GM18502 (cell line): ENCODE measurements around the gene PGGHG.
"Not testable (repeated sequence)": the region's sequence is repeated elsewhere in the genome, so short reads cannot be mapped to it uniquely, and the experiment has no call there.

Source experiments
- ATAC-seq: cut with Tn5 transposase; IDR thresholded peaks from one replicate; pipeline ENCODE4 v1.9.1; 2021; ENCODE audit warnings: mild to moderate bottlenecking; ENCODE audit not compliant: unreplicated experiment, poor library complexity

The PGGHG gene

DNA sequence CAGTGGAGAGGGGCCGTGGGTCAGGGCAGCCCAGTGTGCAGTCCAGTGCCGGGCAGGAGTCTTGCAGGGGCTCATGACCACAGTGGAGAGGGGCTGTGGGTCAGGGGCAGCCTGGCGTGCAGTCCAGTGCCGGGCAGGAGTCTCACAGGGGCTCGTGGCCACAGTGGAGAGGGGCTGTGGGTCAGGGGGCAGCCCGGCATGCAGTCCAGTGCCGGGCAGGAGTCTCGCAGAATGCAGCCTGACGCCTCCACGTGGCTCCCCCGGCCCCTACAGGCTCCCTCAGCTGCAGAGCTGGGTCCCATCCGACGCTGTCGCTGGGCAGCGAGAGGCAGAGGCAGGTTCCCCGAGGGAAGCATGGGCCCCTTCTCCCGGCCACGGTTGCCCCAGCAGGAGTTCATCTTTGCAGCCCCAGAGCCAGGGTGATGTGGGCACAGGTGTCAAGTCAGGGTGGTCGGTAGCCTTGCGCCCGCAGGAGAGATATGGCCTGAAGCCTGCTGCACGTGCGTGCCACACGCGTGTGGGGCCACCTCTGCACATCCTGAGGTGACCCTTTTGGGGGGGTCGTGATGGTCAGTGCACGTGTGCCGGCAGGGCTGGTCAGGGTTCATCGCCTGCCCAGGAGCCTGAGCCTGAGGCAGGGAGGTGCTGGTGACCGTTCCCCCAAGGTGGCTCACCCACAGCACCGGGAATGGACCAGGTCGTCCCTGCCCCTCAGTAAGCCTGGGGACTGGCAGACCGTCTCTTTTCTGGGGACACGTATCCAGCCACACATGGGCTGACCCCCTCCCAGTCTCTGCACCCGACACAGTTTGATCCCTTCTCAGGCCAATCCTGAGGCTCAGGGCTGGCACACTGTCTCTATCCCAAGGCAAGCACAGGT lies 7.5 kb downstream of the PGGHG start:
- no peak for ATAC-seq

DNA sequence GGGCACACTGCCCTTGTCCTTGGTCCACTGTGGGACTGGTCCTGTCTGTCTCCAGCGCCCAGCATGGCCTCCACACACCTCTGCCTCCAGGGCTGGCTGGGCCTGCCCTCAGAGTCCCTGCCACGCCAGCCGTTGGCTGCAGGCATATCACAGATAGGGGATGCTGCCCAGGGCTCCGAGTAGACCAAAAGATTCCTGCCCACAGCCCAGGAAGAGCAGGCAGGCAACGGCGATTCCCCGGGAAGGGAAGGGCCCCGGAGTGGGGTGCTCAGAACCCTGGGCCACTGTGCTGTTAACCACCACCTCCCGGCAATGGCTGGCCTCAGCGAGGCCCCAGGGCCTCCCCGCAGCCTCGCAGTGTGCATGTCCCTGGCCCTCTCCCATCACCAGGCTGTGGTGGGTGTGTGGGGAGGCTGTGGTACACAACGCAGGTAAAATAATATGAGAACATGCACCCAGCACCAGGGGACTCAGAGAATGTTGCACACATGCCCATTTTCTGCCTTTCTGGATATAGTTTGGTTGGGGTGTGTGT lies 8.2 kb downstream of the PGGHG start:
- no peak for ATAC-seq

DNA sequence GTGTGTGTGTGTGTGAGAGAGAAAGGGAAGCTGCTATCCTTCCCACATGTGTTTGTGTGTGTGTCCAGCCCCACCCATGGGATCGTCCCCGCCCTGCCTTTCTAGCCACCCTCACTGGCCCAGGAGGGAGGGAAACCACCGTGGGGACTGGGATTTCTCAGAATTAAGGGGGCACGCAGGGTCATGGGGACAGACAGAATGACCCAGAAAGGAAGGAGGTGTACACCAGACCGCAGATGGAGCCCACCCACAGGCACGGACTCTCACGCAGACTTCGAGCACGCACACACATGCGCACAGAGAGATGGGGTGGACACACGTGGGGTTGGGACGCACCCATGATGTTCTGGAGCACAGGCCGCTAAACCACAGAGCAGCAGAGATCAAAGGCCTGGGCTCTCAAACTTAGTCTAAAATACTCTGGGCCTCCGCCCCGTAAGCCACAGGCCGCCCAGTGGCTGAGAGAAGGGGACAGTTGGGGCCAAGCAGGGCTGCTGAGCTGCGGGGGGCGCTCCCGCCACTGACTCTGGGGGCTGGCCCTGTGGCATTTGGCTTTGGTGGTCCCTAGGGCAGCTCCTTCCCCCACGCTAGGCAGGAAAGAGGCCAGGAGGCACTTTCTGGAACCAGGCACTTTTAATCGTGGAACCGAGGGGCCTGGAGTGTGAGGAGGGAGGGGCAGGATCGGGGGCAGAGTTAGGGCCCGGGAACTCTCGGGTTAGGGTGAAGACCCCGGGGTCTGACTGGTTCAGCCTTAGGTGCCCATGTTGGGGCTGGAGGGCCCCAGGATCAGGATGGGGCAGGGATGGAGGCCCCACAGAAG lies 8.9 kb downstream of the PGGHG start:
- no peak for ATAC-seq

DNA sequence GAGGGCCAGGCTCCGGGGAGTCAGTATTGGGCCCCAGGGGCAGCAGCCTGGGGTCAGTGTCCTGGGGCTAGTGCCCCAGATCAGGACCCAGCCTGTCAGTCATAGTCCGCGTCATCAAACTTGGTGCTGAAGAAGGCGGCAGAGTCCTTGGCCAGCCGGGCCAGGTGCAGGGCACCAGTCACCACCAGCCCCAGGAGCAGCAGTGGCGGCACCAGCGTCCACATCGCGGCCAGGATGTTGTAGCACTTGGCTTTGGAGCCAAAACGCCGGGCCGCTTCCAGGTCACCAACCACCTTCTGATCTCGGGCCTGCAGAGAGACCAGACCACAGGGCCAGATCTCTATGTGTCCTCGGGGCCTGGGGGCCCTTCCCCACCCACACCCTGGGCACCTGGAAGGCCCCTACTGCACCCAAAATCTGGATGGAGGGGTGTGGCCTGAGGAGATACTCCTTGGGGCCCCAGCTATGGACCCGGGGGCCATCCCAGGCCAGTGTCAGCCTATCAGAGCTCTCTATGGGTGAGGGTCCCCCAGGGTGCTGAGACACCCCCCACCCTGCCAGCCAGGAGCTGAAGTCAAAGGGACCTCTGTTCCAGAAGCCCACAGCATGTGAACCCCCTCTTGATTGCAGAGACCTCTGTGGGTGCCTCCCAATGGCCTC lies 9.6 kb downstream of the PGGHG start:
- ATAC-seq, result no peak

DNA sequence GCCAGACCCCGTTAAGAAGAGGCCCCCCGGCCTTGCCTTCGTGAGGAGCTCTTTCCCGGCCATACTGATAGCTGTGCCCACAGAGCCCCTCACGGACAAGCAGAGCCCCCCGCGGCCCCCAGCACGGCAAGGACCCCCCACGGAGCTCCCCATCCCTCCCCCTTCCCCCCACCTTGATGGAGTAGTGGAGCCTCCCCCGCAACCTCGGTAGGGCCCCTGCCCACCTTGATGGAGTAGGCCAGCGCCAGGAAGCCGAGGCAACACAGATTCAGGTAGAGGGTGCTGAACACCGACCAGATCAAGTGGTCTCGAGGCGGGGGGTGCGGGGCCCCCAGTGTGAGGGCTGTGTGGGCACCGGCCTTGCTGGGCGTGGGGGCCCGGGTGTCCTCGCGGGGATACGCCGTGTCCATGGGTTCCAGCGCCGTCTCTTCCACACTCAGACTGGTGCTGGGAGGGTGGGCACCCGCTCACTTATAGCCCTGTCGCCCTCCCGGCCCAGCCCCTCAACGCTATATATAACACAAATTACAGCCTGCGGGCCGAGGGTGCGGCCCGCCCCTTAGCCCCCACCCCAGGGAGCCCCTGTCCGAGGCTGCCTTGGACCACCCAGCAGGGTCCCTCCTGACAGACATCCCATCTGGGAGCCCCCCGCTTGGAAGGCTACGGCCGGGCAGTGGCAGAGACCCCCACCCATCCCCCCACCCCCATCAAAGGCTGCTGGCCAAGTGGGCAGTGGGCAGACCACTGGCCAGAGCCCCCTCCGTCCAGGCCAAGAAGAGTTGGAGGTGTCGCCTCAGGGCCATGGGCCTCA lies 10.4 kb downstream of the PGGHG start, which contains the start of gene IFITM5:
Gene IFITM5 (minus strand): TSS at position 446 of the 811 bp plus-strand sequence. CDS start 36 bp downstream, at position 410.
- no peak for ATAC-seq

DNA sequence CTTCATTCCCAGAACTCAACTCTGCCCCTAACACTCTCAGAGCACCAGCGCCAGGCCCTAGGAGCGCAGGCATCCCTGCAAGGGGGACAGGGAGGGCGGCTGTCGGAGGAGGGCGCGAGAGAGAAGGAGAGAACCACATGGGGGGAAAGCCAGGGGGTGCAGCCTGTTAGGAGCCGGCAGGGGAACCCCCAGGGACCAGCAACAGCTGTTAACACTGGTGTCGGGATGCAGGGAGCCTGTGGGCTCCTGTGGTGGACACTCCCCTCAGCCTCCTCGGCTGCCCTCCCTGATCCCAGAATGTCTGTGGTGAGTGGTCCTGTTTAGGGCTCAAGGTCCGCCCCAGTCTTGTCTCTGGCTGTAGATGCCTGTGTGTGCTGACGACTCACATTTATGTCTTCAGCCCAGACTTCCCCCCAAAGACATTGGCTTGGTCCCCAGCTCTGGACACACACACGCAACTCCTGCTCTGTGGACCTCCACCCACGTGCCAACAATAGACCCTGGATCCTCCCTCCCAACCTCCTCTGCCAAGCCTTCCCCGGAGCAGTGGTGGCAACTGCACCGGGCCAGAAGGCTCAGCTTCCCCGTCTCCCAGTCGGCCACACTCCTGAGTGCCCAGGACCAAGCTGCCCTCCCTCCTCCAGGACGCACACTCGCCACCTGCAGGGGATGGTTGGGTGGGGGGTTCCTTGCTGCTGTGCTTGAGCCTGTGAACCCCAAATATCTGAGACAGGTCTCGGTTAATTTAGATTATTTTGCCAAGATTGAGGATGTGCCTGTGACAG lies 11.2 kb downstream of the PGGHG start:
- ATAC-seq, result no peak

DNA sequence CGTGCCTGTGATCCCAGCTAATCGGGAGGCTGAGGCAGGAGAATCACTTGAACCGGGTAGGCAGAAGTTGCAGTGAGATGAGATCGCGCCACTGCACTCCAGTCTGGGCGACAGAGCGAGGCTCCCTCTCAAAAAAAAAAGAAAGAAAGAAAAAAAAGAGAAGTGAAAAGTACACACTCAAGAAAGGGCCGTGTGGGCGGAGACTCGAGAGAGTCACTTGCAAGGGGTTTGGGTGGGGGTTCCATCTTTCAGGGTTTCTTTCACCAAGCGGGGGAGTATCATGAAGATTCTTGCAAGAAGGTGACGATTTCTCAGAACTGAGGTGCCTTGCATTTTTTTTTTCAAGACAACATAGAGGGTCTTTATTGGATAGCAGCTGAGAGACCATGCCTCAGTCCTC lies 14.4 kb downstream of the PGGHG start:
- ATAC-seq, result no peak

DNA sequence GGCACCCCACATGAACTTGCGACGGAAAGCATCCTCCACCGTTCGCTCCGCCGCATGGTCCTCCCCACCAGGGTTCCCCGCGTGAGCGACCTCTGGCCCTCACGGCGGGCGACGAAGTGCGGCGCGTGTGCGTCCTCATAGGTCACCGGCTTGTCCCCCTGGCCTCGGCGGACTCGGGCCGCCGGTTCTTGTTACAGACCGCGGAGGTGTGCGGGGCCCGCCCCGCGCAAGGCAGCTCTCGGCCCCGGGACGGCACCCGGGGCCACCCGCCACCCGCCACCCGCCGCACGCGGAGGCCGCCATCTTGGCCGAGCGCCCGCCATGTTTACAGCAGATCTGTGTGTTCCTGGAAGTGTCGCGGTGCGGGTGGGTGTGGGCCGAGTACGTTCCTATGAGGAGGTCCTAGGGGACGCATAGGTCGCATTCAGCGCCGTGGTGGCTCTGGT lies 15.2 kb downstream of the PGGHG start:
- ATAC-seq, result no peak

DNA sequence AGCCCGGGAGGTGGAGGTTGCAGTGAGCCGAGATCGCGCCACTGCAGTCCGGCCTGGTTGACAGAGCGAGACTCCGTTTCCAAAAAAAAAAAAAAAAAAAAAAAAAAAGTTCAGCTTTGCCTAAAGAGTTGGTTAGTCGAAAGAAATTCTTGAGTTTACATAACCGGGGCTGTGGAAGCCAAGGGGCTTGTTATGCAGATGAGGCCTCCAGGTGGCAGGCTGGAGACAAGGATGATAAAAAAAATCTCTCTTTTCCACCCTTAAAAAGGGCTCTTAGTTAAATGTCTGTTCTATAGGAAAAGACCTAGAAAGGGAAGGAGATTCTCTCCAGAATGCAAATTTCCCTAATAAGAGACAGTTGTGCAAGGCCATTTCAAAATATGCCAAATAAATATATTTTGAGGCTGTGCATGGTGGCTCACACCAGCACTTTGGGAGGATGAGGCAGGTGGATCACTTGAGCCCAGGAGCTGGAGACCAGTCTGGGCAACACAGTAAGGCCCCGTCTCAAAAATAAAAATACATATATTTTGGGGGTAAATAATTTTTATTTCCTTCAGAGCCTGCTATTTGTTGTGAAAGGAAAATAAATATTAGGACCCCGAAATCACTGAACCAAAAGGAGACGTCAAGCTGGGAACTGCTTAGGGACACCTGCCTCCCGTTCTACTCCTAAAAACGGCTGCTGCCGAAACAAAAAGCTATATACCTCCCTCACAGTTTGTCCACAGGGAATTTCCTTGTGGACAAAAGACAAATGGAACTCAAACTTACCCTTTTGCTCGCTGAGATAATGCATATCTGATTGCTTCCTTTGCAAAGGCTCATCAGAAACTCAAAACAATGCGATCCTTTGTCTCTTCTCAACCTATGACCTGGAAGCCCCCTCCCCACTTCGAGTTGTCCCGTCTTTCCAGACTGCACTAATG lies 16.3 kb downstream of the PGGHG start:
- ATAC-seq, result no peak

DNA sequence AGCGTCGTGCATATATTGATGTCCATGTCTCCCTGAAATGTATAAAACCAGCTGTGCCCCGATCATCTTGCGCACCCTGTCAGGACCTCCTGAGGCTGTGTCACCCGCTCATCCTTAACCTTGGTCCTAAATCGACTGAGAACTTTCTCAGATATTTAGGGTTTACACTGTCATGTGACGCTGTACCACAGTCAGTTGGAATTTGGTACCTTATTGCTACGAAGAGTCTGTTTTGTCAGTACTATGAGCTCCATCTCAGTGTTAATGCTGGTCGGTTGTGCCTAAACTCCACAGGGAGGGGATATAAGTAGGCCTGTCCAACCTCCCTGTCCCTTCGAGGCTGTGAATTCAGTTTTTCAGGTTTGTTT lies 16.9 kb downstream of the PGGHG start:
- ATAC-seq, result no peak

DNA sequence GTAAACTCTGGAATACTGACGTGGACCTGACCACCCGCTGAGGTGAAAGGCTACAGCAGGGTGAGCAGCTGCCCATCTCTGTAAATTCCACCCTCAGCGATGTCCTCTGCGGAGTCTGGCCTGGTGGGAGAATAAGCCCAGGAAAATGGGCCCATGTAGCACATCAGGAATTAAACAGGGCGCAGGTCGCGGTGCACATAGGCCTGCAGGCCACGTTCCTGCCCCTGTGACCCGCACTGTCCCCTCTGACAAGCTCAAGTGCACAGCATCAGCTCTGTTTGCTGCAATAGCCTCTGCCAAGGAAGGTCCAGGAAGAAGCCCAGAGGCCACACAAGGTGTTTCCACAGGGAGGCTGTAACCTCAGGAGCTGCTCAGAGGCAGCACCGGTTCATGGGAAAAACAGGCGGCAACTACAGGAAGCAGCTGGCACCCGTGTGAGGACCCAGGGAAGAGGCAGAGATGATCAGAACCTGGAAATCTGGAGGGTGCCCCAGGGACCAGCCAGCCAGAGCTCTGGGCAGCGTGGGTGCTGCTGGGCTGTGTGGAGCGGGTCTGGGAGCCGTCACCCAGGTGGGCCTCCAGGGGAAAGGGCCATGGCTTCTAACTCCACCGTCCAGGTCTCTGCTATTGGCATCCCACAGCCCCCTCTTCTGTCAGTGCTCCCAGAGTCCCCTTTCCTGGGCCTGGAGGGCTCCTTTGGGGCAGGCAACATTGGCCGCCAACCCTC lies 17.9 kb downstream of the PGGHG start:
- no peak for ATAC-seq

DNA sequence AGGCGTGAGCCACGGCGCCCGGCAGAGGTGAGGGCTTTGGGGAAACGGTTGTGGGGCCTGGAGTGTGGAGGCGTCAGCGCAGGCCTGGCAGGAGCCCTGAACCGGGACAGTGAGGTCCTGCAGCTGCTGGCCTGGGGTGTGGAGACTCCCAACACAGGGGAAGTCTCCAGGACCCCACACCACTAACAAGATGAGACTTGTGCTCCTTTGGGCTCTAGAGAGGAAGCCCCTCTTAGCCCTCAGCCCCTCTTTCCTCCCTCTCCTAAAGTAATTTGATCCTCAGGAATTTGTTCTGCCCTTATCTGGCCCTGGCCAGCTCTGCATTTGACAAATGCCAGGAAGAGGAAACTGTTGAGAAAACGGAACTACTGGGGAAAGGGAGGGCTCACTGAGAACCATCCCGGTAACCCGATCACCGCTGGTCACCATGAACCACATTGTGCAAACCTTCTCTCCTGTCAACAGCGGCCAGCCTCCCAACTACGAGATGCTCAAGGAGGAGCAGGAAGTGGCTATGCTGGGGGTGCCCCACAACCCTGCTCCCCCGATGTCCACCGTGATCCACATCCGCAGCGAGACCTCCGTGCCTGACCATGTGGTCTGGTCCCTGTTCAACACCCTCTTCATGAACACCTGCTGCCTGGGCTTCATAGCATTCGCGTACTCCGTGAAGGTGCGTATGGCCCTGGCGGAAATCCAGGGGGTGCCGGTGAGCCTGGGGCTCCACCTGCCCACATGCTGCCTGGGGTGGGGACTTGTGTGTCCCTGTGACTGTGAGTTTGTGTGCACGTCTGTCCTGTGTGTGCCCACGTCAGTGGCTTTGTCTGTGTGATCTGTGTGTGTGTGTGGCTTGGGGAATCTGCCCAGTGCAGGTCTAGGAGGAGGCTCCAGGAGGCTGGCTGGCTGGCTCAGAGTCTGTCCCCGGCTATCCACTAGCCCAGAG lies 19.1 kb downstream of the PGGHG start, which contains the start of gene IFITM2:
Gene IFITM2 (plus strand): TSS at position 51 of the 943 bp plus-strand sequence. CDS start 377 bp downstream, at position 428.
- not testable (repeated sequence) for ATAC-seq

DNA sequence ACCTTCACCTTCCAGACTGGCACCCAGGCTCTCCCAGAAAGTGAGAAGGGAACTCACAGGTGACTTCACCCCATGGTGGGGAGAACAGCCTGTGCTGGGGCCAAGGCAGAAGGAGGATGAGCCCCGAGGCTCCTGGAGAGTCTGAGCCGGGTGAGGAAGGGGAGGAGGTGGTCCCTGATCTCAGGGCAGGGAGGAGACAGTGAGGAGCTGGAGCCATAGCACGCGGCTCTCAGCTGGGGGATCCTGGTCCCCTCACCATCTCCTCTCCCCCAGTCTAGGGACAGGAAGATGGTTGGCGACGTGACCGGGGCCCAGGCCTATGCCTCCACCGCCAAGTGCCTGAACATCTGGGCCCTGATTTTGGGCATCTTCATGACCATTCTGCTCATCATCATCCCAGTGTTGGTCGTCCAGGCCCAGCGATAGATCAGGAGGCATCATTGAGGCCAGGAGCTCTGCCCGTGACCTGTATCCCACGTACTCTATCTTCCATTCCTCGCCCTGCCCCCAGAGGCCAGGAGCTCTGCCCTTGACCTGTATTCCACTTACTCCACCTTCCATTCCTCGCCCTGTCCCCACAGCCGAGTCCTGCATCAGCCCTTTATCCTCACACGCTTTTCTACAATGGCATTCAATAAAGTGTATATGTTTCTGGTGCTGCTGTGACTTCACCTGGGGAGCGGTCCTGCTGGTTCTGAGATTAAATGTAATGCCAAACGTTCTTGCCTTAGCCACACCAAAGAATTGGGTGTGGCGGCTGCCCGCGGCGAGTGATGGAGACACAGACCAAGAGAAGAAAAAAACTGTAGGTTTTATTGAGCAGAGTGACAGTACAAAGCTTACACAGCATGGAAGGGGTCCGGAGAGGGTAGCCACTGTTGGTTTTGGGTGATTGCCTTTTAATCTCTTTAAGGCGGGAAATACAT lies 20.1 kb downstream of the PGGHG start:
- not testable (repeated sequence) for ATAC-seq

DNA sequence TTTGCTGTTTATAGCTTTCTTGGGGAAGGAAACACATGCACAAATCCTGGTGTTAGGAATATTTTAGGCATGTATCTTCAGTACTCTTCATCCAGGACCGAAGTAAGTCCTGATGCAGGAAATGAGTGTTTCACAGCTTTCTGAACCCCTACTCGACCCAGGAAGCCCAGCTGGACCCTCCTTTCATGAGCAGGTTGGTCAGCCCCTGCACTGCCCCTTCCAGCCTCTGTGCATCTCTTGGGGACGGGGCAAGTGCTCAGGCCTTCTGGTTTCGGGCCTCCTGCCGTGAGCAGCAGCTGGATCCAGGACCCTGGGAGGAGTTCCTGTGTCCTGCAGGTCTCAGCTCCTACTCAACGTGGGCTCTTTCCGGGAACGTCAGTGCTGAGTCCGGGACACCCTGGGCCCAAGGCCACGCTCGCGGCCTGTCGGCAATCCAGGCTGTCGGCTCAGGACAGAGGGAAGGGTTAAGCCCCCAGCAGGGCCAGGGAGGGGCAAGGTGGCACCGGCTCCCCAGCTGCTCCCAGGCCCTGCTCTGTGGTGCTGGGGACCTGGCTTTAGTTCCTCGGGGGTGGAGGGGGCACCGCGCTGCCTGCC lies 21.1 kb downstream of the PGGHG start:
- ATAC-seq, result not testable (repeated sequence)
